CD4-positive, alpha-beta T cell treated with Interferon gamma for 1 hour (primary cell): Measurements from ENCODE around the gene KCTD14.
"Not testable (repeated sequence)": the region's sequence is repeated elsewhere in the genome, so short reads cannot be mapped to it uniquely, and the experiment has no call there.

Experiments used
- DNase-seq: peaks from one replicate; pipeline ENCODE4 v3.0.0-alpha.2; 2020

KCTD14 gene

DNA sequence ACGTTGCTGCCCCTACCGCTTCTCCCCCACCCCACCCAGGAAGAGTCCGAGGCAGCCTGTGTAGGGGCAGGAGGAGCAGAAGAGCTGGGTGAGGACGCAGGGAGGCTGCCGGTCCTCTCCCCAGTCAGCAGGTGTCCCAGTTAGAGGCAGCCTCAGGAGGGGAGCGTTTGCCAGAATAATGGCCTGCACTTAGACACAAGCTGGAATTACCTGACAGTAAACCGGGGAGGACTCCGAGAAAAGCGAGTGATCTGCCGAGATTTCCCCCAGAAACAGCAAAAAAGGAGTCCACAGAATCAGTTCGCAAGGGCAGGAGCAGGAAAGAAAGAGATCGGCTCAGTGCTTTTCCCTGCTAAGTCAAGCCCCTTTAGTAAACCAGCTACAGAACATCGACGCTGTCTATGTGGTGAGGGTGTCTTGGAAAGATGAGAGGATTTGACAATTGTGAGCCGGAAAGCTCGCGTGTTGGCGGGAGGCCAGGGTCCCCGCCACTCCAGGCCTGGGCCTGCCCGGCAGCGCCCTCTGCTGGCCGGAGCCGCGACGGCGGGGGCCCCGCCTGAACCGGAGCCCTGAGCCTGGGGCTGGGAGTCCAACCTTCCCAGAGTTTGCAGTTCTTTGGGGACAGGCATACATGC lies 22.9 kb upstream of the KCTD14 start:
- peak; percentile 59 for DNase-seq

GRCh38 chr11:78044706-78045105 lies 21.6 kb upstream of the KCTD14 start:
- no peak for DNase-seq

DNA sequence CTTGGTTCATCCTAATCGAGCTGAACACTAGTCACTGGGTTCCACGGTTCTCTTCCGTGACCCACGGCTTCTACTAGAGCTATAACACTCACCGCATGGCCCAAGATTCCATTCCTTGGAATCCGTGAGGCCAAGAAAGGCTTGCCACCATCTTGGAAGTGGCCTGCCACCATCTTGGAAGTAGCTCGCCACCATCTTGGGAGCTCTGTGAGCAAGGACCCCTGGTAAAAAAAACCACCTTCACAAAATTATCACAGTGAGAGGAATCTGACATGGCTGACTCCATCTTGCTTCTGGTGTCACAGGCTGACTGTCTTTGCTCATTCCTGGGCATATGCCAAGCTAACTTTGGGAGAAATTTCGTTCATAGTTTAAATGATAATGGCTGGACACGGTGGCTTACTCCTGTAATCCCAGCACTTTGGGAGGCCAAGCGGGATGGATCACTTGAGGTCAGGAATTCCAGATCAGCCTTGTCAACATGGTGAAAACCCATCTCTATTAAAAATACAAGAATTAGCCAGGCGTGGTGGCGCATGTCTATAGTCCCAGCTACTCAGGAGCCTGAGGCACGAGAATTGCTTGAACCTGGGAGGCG lies 18.9 kb upstream of the KCTD14 start:
- no peak for DNase-seq

- DNase-seq, result not testable (repeated sequence)
These were observed 18.3 kb upstream of the KCTD14 start for GRCh38 chr11:78041380-78041719.

- no peak for DNase-seq
These were observed 17.8 kb upstream of the KCTD14 start for GRCh38 chr11:78040691-78041379.

DNA sequence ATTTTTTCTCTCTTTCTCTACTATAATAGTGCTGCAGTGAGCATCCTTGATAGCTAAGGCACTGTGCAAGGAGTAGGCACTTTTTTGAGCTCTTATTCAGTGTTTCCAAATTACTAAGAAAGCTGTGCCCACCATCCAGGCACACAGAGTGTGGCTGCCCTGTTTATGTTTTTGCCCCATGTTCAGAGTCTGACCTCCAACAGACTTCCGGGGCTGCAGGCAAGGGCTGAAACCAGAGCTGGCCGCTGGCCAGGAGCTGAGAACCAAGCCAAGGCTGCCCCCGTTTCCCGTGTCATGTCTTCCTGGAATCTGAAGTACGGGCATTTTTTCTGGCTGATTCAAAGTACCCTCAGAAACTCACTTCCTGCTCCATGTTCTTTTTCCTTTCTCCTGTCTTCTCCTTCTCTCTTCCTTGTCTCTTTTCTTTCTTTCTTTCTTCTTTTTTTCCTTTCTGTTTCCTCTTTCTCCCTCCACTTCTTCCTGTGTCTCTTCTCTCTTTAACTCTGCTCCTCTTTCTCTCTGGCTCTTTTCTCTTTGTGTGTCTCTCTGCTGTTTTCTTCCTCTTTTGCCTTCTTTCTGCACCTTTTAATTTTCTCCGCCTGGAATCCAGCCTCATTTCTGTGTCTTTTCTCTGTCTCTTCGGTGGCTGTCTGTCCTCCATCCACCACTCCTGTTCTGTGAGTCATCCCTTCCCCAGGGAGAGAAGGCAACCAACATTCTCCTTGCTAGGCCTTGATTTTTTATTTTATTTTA lies 17.0 kb upstream of the KCTD14 start:
- no peak for DNase-seq

DNA sequence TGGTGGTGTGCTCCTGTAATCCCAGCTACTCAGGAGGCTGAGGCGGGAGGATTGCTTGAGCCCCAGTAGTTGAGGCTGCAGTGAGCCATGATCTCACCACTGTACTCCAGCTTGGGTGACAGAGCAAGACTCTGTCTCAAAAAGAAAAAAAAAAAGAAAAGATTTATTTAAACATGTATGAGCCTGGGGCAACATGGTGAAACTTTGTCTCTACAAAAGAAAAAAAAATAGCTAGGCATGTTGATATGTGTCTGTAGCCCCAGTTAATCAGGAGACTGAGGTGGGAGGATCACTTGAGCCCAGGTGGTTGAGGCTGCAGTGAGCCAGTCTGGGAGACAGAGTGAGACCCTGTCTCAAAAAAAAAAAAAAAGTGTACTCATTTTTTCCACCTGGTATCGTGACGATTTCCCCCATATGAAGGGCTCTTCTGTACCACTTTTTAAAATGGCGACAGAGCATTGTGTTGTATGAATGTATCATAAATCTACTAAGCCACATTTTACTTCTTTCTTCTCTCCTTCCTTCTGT lies 16.4 kb upstream of the KCTD14 start:
- no peak for DNase-seq

- no peak for DNase-seq
These were observed 15.7 kb upstream of the KCTD14 start for GRCh38 chr11:78038697-78039313.

DNA sequence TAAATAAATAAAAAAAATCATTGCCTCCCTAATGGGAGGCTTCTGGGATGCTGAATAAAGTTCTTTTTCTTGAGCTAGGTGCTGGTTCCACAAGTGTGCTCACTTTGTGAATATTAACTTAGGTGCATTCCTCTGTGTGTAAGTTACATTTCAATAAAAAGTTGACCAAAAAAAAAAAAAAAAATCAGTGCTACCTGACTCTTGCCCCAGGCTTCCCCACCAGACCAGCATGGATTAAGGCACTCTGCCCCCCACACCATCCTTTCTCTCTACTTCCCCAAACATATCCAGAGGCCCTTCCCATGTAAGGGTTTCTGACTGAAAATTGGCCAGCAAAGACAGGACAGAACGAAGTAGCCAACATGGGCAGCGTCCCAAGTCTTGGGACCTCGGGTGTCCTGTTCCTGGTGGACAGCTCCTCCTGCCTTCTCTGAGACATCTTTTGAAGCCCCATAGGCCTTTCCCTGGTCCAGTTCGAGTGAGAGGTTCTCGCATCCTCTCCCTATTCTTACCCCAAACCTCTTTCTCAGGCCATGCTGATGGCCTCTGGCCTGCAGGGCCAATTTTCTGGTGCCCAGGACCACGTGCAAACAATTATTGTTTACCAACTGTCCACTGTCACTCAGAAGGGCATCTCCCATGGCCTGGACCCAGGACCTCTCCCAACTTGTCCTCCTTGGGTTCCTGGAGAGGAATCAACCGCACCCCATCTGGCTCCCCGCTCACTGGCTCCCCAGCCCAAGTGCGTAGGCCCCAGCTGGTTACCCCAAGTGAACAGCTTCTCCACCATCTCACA lies 14.9 kb upstream of the KCTD14 start:
- no peak for DNase-seq

- no peak for DNase-seq
These were observed 14.0 kb upstream of the KCTD14 start for GRCh38 chr11:78037056-78037455.

GRCh38 chr11:78036313-78036712 lies 13.2 kb upstream of the KCTD14 start:
- no peak for DNase-seq

- DNase-seq, result no peak
These were observed 11.5 kb upstream of the KCTD14 start for GRCh38 chr11:78034623-78035022.

DNA sequence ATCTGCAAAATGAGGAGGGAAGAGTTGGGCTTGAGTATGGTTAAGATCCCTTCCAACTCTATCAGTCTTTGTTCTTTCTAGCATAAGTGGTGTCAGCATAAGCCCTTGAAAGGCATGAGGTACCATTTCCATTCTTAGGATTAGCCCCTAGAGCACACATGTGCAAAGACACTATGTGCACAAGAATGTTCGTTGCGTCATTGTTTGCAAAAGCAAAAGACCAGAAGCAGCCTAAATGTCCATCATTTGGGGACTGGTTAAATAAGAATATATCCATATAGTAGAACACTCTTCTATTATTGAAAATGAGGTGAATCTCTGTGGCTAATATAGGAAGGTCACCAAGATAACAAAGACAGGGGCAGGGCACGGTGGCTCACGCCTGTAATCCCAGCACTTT lies 10.0 kb upstream of the KCTD14 start:
- no peak for DNase-seq

DNA sequence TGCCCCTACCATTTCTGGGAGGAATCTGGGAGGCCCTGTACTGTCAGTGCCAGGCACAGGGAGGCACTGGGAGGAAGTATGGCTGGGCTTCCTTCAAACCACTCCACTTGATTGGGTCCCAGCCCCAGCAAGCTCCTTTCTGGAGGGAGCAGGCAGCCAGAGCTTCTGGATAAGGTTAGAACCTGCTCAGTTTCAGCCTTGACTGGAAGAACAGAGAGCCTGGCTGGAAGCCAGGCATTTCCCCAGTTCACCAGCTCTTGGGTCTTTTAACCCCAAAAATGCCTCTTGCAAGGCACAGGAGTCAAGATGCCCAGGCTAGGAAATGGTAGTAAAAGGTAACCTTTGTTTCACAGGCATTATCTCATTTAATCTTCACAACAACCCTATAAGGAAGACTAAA lies 9.0 kb upstream of the KCTD14 start:
- DNase-seq, result no peak

GRCh38 chr11:78031629-78032028 lies 8.6 kb upstream of the KCTD14 start:
- DNase-seq, result no peak

DNA sequence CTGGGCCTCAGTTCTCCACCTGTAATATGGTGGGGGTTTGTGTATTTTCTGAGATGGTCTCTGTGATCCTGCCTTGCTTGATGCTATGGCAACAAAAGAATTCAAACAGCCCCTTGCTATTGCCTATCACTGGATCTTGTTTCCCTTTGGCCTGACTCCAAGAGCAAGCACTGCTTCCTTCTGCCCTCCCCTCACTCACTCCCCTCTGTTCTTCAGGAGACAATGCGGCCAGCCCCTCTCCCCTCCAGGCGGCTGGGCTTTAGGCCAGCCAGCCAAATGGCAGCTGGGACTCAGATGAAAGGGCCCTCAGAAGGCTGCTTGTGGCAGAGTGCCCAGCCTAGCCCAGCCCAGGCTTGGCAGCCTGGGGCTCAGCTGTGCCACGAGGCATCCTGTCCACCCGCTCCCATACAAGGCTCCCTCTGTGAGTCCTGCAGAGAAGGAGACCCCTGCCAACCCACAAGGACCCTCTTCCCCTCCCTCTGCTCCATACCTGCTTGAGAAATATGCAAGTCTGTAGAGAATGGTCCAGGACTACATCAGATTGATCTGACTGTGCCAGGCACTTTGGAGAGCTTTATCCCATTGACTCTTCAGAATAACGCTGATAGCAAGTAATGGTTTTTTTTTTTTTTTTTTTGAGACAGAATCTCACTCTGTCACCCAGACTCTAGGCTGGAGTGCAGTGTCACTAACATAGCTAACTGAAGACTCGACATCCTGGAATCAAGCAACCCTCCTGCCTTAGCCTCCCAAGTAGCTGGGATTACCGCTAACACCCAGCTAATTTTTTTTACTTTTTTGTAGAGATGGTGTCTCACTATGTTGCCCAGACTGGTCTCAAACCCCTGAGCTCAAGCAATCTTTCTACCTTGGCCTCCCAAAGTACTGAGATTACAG lies 7.6 kb upstream of the KCTD14 start:
- no peak for DNase-seq

GRCh38 chr11:78028423-78028822 lies 5.3 kb upstream of the KCTD14 start:
- not testable (repeated sequence) for DNase-seq

DNA sequence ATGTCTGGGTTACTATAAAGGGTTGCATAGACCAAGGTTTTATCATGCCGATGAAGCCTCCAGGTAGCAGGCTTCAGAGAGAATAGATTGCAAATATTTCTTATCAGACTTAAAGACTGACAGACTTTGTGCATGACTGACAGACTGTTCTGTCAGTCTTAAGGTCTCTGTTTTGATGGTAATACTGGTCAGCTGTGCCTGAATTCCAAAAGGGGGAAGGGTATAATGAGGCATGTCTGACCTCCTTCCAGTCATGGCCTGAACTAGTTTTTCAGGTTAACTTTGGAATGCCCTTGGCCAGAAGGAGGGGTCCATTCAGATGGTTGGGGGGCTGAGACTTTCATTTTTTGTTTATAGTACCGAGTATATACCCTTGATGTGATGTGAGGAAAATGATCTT lies 4.7 kb upstream of the KCTD14 start:
- no peak for DNase-seq

DNA sequence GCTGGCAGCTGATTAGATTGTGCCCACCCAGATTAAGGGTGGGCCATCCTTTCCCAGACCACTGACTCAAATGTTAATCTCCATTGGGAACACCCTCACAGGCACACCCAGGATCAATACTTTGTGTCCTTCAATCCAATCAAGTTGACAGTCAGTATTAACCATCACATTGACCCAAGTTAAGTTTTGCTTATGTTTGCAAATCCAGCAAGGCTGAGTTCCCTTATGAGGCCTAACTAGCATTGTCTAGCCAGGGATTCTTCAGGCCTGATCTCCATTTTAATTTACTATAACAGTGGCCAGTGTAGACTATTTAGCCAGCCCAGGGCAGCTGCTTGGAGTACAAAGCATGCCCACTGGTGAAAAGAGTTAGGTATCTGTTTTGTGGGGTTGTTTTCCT lies 2.3 kb upstream of the KCTD14 start:
- no peak for DNase-seq

DNA sequence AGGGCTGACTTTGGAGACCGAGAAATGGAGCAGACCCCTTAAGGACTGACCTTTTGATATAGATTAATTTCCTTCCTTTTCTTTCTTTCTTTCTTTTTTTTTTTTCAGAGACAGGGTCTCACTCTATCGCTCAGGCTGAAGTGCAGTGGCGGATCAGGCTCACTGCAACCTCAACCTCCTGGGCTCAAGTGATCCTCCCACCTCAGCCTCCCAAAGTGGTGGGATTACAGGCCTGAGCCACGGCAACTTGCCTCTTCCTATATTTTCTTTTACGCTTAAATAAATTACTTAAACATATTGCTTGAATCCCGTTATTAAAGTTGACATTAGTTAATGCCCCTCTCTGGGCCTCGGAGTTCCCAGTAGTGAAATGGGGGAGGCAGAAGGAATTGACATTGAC lies 350 bp upstream of the KCTD14 start:
- no peak for DNase-seq

- DNase-seq, result no peak
These were observed 1.5 kb downstream of the KCTD14 start for GRCh38 chr11:78021611-78022010.
